HepG2 (cell line): Measurements from ENCODE around the gene SLC16A3. TPM values are rescaled to one million over a fixed set of nuclear protein-coding genes. Genes with fewer than 3 reads are reported as not detected.

Experiments used
- ATAC-seq: fragments of 200-7000 bp; cut with Tn5 transposase; 3 replicates; pipeline ENCODE4 v1.9.1; 2020; ENCODE audit warnings: mild to moderate bottlenecking, moderate library complexity
- BruUV-seq: library from RNA; stranded (reverse); fragments of 400-500 nt; replicated peaks from 2 replicates; lab custom pipeline; 2021; lab: Mats Ljungman, UMichigan
- CTCF ChIA-PET: fragments of 300-600 bp; formaldehyde crosslinking; extraction: SDS; loops from one replicate; lab custom pipeline; 2021; ENCODE audit warnings: low total read pairs, inconsistent platforms, low intra/inter-chr PET ratio; lab: Yijun Ruan, JAX
- POLR2A ChIA-PET: fragments of 350-600 bp; sonication (Branson Sonifier 250); formaldehyde crosslinking; loops from one replicate; lab custom pipeline; 2020; ENCODE audit warnings: antibody characterized with exemption, inconsistent platforms; lab: Yijun Ruan, JAX
- DNase-seq: peaks from one replicate; pipeline ENCODE4 v3.0.0-alpha.2; 2015; ENCODE audit warnings: low spot score
- FAIRE-seq: peaks from 3 replicates; lab custom pipeline; 2011; peaks lifted over from hg19 to GRCh38; lab: Jason Lieb, UNC
- H2AFZ ChIP-seq: one replicate; pipeline ENCODE4 v1.6.1; 2011; ENCODE audit warnings: low read length, inconsistent platforms
- H3K27ac ChIP-seq: fragments of 300-600 bp; 3 replicates; pipeline ENCODE4 v1.8.0; 2011; ENCODE audit warnings: mixed run types, mild to moderate bottlenecking, mixed read lengths, low read length, inconsistent platforms; ENCODE audit not compliant: insufficient read depth; ENCODE audit errors: extremely low read length
- H3K27me3 ChIP-seq, 2 experiments: fragments of 200-600 bp in 1 of 2; 2 replicates in 1 of 2; 3 replicates in 1 of 2; pipeline versions ENCODE4 v1.6.0 to v1.8.0; 2011; ENCODE audit warnings: low read length in 2 of 2, mild to moderate bottlenecking in 2 of 2, moderate library complexity in 2 of 2, inconsistent platforms in 1 of 2; ENCODE audit not compliant: insufficient read depth in 2 of 2, control insufficient read depth in 1 of 2
- H3K36me3 ChIP-seq, 2 experiments: fragments of 200-600 bp in 1 of 2; replicated peaks in 1 of 2; 2 replicates in 1 of 2; 3 replicates in 1 of 2; pipeline versions ENCODE4 v1.5.1 to v1.8.0; 2011; ENCODE audit warnings: low read length in 2 of 2, inconsistent platforms in 1 of 2; ENCODE audit not compliant: insufficient read depth in 2 of 2, control insufficient read depth in 1 of 2
- H3K4me1 ChIP-seq: 2 replicates; pipeline ENCODE4 v1.5.1; 2012; ENCODE audit warnings: low read length, inconsistent platforms; ENCODE audit not compliant: insufficient read depth
- H3K4me2 ChIP-seq: 2 replicates; pipeline ENCODE4 v1.6.0; 2011; ENCODE audit warnings: low read depth, low read length, inconsistent platforms
- H3K4me3 ChIP-seq, 3 experiments: fragments of 200-600 bp in 1 of 3; sonication (generic), shearing (Covaris generic) in 1 of 3; replicated peaks in 1 of 3; 2 replicates each; pipeline ENCODE4 v1.5.1; 2011 to 2016; ENCODE audit warnings: low read length in 3 of 3, inconsistent platforms in 2 of 3, low read depth in 2 of 3, mild to moderate bottlenecking in 2 of 3, control low read depth in 1 of 3, mixed read lengths in 1 of 3; ENCODE audit not compliant: insufficient read depth in 1 of 3
- H3K79me2 ChIP-seq: one replicate; pipeline ENCODE4 v1.6.1; 2011; ENCODE audit warnings: low read length, inconsistent platforms; ENCODE audit not compliant: insufficient read depth
- H3K9ac ChIP-seq: 2 replicates; pipeline ENCODE4 v1.6.0; 2011; ENCODE audit warnings: mild to moderate bottlenecking, low read depth, low read length, inconsistent platforms; ENCODE audit not compliant: insufficient read depth
- H3K9me3 ChIP-seq: 2 replicates; pipeline ENCODE4 v1.5.1; 2012; ENCODE audit warnings: mild to moderate bottlenecking, low read length
- H4K20me1 ChIP-seq: 2 replicates; pipeline ENCODE4 v1.6.0; 2011; ENCODE audit warnings: inconsistent platforms, mild to moderate bottlenecking, low read length, moderate library complexity; ENCODE audit not compliant: insufficient read depth
- CENPT ChIP-seq: sonication (generic); formaldehyde crosslinking; IDR thresholded peaks from 2 replicates; pipeline ENCODE4 v1.8.0; 2022; ENCODE audit warnings: low read depth, mild to moderate bottlenecking, moderate library complexity, missing genetic modification reagents
- CENPX ChIP-seq: sonication (generic); formaldehyde crosslinking; IDR thresholded peaks from 2 replicates; pipeline ENCODE4 v1.9.0; 2021; ENCODE audit warnings: mild to moderate bottlenecking, missing genetic modification reagents, moderate library complexity
- GLI4 ChIP-seq: sonication (generic); formaldehyde crosslinking; IDR thresholded peaks from 2 replicates; pipeline ENCODE4 v1.5.1; 2020; ENCODE audit warnings: missing genetic modification reagents, mild to moderate bottlenecking, moderate library complexity, borderline replicate concordance
- NCOA5 ChIP-seq: sonication (generic); formaldehyde crosslinking; IDR thresholded peaks from 2 replicates; pipeline ENCODE4 v1.4.0; 2020; ENCODE audit warnings: missing genetic modification reagents
- ZNF430 ChIP-seq: sonication (generic); formaldehyde crosslinking; IDR thresholded peaks from 2 replicates; pipeline ENCODE4 v1.9.0; 2021; ENCODE audit warnings: mild to moderate bottlenecking, missing genetic modification reagents
- ZNF503 ChIP-seq: sonication (generic); formaldehyde crosslinking; IDR thresholded peaks from 2 replicates; pipeline ENCODE4 v1.4.0; 2020; ENCODE audit warnings: missing genetic modification reagents
- ZNF512B ChIP-seq: sonication (generic); formaldehyde crosslinking; IDR thresholded peaks from 2 replicates; pipeline ENCODE4 v1.5.1; 2020; ENCODE audit warnings: missing genetic modification reagents, mild to moderate bottlenecking, borderline replicate concordance
- WGBS: methylation state at CpG from one replicate; pipeline ENCODE4 v1.1.6; 2017; ENCODE audit warnings: low lambda C conversion rate; 5-methylcytosine and 5-hydroxymethylcytosine counted together
- in situ Hi-C: cut with HindIII; loops from 2 replicates; pipeline ENCODE4 v1.10.0; 2017; ENCODE audit warnings: low pct_unique_long_range_greater_than_20kb; ENCODE audit not compliant: extremely low pct_ligation_motif_present
- intact Hi-C: fragments of 100-400 bp; cut with micrococcal nuclease; formaldehyde crosslinking; loops from one replicate; pipeline ENCODE4 v1.10.0; 2022; ENCODE audit not compliant: unreplicated experiment
- polyA plus RNA-seq, 8 experiments: library from polyadenylated mRNA; depleted of rRNA in 3 of 8; stranded (reverse) in 7 of 8; unstranded in 1 of 8; fragments of >200 nt; fragmentation: Illumina TruSeq in 4 of 8; extraction: Trizol in 4 of 8; gene quantifications; 2 replicates each; pipeline versions ENCODE4 v1.2.1 to v1.2.3, GENCODE V29; 2011 to 2016; ENCODE audit warnings: low read depth in 4 of 8, missing spikeins in 1 of 8, mixed read lengths in 1 of 8; ENCODE audit not compliant: insufficient read depth in 1 of 8
- total RNA-seq, 5 experiments: library from RNA; depleted of rRNA; stranded (reverse); fragments of >200 nt; fragmentation: Illumina TruSeq; extraction: Trizol; gene quantifications; 2 replicates each; pipeline ENCODE4 v1.2.3, GENCODE V29; 2016; ENCODE audit warnings: low read depth in 1 of 5
- TF ChIP-seq, protein P1 (sequence below): IDR thresholded peaks from 2 replicates; pipeline ENCODE4 v1.6.1; 2016; ENCODE audit warnings: low read depth
- TF ChIP-seq, protein P2 (sequence below): IDR thresholded peaks from 2 replicates; pipeline ENCODE4 v1.6.1; 2016; ENCODE audit warnings: low read depth, missing genetic modification reagents, missing compliant biosample characterization

SLC16A3 gene
- total and polyA plus RNA-seq, 2 of the 13 experiments (the other 11 are each of a cell fraction or from before 2014, with no cell fraction given): 242 to 349 TPM

GRCh38 chr17:82212331-82213250 lies 16.3 kb upstream of the SLC16A3 start, which contains the start of gene CCDC57:
TSS of gene CCDC57 (minus strand) at chr17:82212842. CDS start at chr17:82201944, 10,898 bp downstream.
- under 1% methylated on average over 19 of the region's 116 CpGs for WGBS
- intact Hi-C loops: no loop called here
- Histone ChIP-seq H3K36me3 (0 out of 5 replicates have a peak, but pooled peaks cover 0 to 2% of the 10 kb centered on the region in 2 experiments), H3K9me3 (no peaks in the 10 kb centered on the region), H3K9ac (peak within 1 kb of the TSS; percentile 82), H3K27ac (peak within 1 kb of the TSS; percentile 63), H3K27me3 (no peaks in the 10 kb centered on the region), H3K79me2 (peaks cover 6% of the 10 kb centered on the region), H4K20me1 (no peaks in the 10 kb centered on the region), H3K4me2 (peak within 1 kb of the TSS; percentile 93), H2AFZ (no peak within 1 kb of the TSS), H3K4me3 (peak within 1 kb of the TSS; percentile 87 to 98 (median 92)), H3K4me1 (peaks cover 54% of the 10 kb centered on the region)
- no peak for FAIRE-seq
- CTCF ChIA-PET: no interaction called here
- peak; percentile 61 for DNase-seq
- in situ Hi-C loops: no loop called here
- BruUV-seq: no TSS peak
- ATAC-seq: peak; percentile 65
- POLR2A ChIA-PET: interaction anchor here (1.0 to 11.8 kb wide), 5 partner anchors 13 to 134 kb away, joined by 3 to 117 read pairs (median 9); partner anchors contain the start of gene SLC16A3
- TF ChIP-seq GLI4 (CRISPR knock-in tag): peak; percentile 19; the same call in 1 of the 2 replicates
- TF ChIP-seq NCOA5 (CRISPR knock-in tag): no peak
- TF ChIP-seq, protein P1, sequence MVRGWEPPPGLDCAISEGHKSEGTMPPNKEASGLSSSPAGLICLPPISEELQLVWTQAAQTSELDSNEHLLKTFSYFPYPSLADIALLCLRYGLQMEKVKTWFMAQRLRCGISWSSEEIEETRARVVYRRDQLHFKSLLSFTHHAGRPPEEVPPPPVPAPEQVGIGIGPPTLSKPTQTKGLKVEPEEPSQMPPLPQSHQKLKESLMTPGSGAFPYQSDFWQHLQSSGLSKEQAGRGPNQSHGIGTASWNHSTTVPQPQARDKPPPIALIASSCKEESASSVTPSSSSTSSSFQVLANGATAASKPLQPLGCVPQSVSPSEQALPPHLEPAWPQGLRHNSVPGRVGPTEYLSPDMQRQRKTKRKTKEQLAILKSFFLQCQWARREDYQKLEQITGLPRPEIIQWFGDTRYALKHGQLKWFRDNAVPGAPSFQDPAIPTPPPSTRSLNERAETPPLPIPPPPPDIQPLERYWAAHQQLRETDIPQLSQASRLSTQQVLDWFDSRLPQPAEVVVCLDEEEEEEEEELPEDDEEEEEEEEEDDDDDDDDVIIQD: no peak
- no peak for TF ChIP-seq CENPX (CRISPR knock-in tag)
- peak; percentile 70; the same call in 1 of the 2 replicates for TF ChIP-seq ZNF430 (CRISPR knock-in tag)
- peak; percentile 41 for TF ChIP-seq ZNF503 (CRISPR knock-in tag)
- TF ChIP-seq ZNF512B (CRISPR knock-in tag): no peak
- TF ChIP-seq, protein P2, sequence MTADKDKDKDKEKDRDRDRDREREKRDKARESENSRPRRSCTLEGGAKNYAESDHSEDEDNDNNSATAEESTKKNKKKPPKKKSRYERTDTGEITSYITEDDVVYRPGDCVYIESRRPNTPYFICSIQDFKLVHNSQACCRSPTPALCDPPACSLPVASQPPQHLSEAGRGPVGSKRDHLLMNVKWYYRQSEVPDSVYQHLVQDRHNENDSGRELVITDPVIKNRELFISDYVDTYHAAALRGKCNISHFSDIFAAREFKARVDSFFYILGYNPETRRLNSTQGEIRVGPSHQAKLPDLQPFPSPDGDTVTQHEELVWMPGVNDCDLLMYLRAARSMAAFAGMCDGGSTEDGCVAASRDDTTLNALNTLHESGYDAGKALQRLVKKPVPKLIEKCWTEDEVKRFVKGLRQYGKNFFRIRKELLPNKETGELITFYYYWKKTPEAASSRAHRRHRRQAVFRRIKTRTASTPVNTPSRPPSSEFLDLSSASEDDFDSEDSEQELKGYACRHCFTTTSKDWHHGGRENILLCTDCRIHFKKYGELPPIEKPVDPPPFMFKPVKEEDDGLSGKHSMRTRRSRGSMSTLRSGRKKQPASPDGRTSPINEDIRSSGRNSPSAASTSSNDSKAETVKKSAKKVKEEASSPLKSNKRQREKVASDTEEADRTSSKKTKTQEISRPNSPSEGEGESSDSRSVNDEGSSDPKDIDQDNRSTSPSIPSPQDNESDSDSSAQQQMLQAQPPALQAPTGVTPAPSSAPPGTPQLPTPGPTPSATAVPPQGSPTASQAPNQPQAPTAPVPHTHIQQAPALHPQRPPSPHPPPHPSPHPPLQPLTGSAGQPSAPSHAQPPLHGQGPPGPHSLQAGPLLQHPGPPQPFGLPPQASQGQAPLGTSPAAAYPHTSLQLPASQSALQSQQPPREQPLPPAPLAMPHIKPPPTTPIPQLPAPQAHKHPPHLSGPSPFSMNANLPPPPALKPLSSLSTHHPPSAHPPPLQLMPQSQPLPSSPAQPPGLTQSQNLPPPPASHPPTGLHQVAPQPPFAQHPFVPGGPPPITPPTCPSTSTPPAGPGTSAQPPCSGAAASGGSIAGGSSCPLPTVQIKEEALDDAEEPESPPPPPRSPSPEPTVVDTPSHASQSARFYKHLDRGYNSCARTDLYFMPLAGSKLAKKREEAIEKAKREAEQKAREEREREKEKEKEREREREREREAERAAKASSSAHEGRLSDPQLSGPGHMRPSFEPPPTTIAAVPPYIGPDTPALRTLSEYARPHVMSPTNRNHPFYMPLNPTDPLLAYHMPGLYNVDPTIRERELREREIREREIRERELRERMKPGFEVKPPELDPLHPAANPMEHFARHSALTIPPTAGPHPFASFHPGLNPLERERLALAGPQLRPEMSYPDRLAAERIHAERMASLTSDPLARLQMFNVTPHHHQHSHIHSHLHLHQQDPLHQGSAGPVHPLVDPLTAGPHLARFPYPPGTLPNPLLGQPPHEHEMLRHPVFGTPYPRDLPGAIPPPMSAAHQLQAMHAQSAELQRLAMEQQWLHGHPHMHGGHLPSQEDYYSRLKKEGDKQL (CRISPR knock-in tag): no peak
- 0 out of 2 replicates have a peak, but pooled peaks have one; percentile 76 for TF ChIP-seq CENPT (CRISPR knock-in tag)
